ENCODE measurements around the gene UGT2B7. TPM values are rescaled to one million over a fixed set of nuclear protein-coding genes. Genes with fewer than 3 reads are reported as not detected.

UGT2B7 gene
- total RNA-seq, 2 experiments from 2014 or later, result not detected

GRCh38 chr4:69060651-69061308 lies 35.5 kb upstream of the UGT2B7 start:
- DNase-seq (no peak), ATAC-seq (no peak)
- Mint-ChIP-seq H3K27me3 (ENCODE audit: low read depth) (no peaks in the 10 kb centered on the region), H3K36me3 (ENCODE audit: low read depth) (no peaks in the 10 kb centered on the region), H3K4me3 (no peak overlapping the region), H3K9me3 (ENCODE audit: insufficient read depth) (no peaks in the 10 kb centered on the region), H3K27ac (no peak overlapping the region), H3K4me1 (ENCODE audit: low read depth) (no peaks in the 10 kb centered on the region)
- CTCF ChIA-PET, result no interaction called here
- POLR2A ChIA-PET, result no interaction called here

DNA sequence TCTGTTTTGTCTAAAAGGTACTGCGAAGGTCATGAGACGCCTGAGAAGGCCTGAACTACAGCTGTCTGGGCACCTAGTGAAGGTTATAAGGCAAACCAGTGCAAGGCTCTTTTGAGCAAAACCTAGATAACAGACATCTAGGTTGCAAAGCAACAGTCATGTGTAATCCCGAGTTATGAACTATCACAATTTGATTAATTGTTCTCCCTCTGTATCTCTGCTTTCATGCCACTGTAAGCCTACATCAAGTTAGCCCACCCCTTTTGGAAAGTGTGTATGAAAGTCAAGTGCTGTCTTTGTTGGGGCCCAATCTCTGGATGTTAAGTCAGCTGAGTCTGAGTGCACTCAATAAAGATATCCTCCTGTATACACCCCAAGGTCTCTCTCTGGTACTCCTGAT lies 31.9 kb upstream of the UGT2B7 start:
- POLR2A ChIA-PET, result no interaction called here
- no peaks in the 10 kb centered on the region for H3K27me3 Mint-ChIP-seq (ENCODE audit: low read depth)
- no peak for ATAC-seq
- CTCF ChIA-PET, result no interaction called here
- no peak overlapping the region for H3K27ac Mint-ChIP-seq
- no peak for DNase-seq
- H3K4me3 Mint-ChIP-seq, result no peak overlapping the region
- H3K9me3 Mint-ChIP-seq (ENCODE audit: insufficient read depth), result no peaks in the 10 kb centered on the region
- no peaks in the 10 kb centered on the region for H3K4me1 Mint-ChIP-seq (ENCODE audit: low read depth)
- no peaks in the 10 kb centered on the region for H3K36me3 Mint-ChIP-seq (ENCODE audit: low read depth)

GRCh38 chr4:69066945-69067344 lies 29.3 kb upstream of the UGT2B7 start:
- H3K9me3 Mint-ChIP-seq (ENCODE audit: insufficient read depth), result no peaks in the 10 kb centered on the region
- H3K27me3 Mint-ChIP-seq (ENCODE audit: low read depth), result no peaks in the 10 kb centered on the region
- ChIA-PET CTCF (no interaction called here), POLR2A (no interaction called here)
- H3K4me1 Mint-ChIP-seq (ENCODE audit: low read depth), result no peaks in the 10 kb centered on the region
- H3K27ac Mint-ChIP-seq, result no peak overlapping the region
- H3K4me3 Mint-ChIP-seq, result no peak overlapping the region
- DNase-seq (no peak), ATAC-seq (no peak)
- no peaks in the 10 kb centered on the region for H3K36me3 Mint-ChIP-seq (ENCODE audit: low read depth)

DNA sequence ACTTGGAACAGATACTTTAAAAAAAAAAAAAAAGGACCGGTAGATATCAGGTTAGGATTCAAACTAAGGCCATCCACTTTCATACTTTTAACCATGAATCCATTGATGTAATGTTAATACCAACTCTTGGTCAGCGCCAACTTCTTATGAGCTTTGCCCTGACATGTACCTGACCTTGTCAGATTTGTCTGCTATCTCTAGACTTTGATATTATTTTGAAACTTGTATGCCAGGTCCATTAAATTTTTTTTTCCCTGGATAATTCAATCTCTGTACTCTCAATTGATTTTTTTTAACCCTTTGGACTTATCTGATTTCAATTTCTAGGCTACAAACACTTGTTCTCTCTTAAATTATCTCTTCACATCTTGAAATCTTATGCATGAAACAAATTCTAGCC lies 27.2 kb upstream of the UGT2B7 start:
- H3K27me3 Mint-ChIP-seq (ENCODE audit: low read depth), result no peaks in the 10 kb centered on the region
- H3K4me1 Mint-ChIP-seq (ENCODE audit: low read depth), result no peaks in the 10 kb centered on the region
- no peak for DNase-seq
- H3K9me3 Mint-ChIP-seq (ENCODE audit: insufficient read depth), result no peaks in the 10 kb centered on the region
- no peak overlapping the region for H3K4me3 Mint-ChIP-seq
- H3K36me3 Mint-ChIP-seq (ENCODE audit: low read depth), result no peaks in the 10 kb centered on the region
- ATAC-seq, result no peak
- CTCF ChIA-PET, result no interaction called here
- POLR2A ChIA-PET, result no interaction called here
- H3K27ac Mint-ChIP-seq, result no peak overlapping the region

- H3K27me3 Mint-ChIP-seq (ENCODE audit: low read depth), result no peaks in the 10 kb centered on the region
- no peak for DNase-seq
- ATAC-seq, result no peak
- POLR2A ChIA-PET, result no interaction called here
- H3K4me3 Mint-ChIP-seq, result no peak overlapping the region
- H3K4me1 Mint-ChIP-seq (ENCODE audit: low read depth), result no peaks in the 10 kb centered on the region
- no peaks in the 10 kb centered on the region for H3K36me3 Mint-ChIP-seq (ENCODE audit: low read depth)
- H3K9me3 Mint-ChIP-seq (ENCODE audit: insufficient read depth), result no peaks in the 10 kb centered on the region
- CTCF ChIA-PET, result no interaction called here
- no peak overlapping the region for H3K27ac Mint-ChIP-seq
These were observed 25.7 kb upstream of the UGT2B7 start for GRCh38 chr4:69070590-69070989.

DNA sequence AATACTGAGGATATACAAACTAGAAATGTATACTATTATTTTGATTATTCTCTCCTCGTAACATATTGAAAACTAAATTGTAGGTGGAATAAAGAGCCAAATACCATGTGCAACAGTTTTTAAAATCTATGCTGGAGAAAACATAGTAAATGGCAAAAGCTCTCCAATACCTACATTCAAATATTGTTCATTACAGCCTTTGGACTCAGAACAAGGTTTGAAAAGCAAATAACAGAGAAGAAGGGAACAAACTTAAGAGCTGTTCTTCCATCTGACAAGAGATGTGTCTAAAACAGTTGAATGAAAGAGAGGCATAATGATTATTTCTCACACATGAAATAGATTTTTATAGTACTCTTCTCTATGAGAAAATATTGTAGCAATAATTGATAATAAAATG lies 25.0 kb upstream of the UGT2B7 start:
- no peaks in the 10 kb centered on the region for H3K27me3 Mint-ChIP-seq (ENCODE audit: low read depth)
- no peaks in the 10 kb centered on the region for H3K4me1 Mint-ChIP-seq (ENCODE audit: low read depth)
- no peak overlapping the region for H3K27ac Mint-ChIP-seq
- CTCF ChIA-PET, result no interaction called here
- no peak for ATAC-seq
- H3K9me3 Mint-ChIP-seq (ENCODE audit: insufficient read depth), result no peaks in the 10 kb centered on the region
- DNase-seq, result no peak
- H3K4me3 Mint-ChIP-seq, result no peak overlapping the region
- POLR2A ChIA-PET, result no interaction called here
- H3K36me3 Mint-ChIP-seq (ENCODE audit: low read depth), result no peaks in the 10 kb centered on the region

DNA sequence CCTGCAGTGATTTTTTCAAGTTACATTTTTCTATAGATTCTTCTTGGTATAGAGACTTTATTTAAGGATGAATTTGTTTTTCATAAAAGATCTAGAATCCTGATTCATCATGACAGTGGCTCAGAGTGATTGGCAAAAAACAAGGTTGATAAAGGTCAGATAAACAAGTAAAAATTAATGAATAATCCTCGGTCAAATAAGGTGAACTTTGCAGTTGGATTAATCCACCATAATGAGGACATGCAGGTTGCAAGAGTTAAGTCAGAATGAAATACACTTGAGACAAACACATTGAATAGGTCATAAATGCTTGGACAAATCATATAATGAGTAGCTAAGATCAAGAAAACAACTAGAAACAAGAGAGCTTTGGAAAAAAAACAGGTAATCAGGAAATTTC lies 22.9 kb upstream of the UGT2B7 start:
- ATAC-seq, result no peak
- POLR2A ChIA-PET, result interaction anchor here (0.6 kb wide), 1 partner anchor 18 kb away, joined by 4 read pairs; no protein-coding TSS in a partner anchor
- no peak for DNase-seq
- Mint-ChIP-seq H3K36me3 (ENCODE audit: low read depth) (no peaks in the 10 kb centered on the region), H3K27ac (no peak overlapping the region), H3K27me3 (ENCODE audit: low read depth) (no peaks in the 10 kb centered on the region), H3K9me3 (ENCODE audit: insufficient read depth) (no peaks in the 10 kb centered on the region), H3K4me3 (no peak overlapping the region), H3K4me1 (ENCODE audit: low read depth) (no peaks in the 10 kb centered on the region)
- CTCF ChIA-PET, result no interaction called here

DNA sequence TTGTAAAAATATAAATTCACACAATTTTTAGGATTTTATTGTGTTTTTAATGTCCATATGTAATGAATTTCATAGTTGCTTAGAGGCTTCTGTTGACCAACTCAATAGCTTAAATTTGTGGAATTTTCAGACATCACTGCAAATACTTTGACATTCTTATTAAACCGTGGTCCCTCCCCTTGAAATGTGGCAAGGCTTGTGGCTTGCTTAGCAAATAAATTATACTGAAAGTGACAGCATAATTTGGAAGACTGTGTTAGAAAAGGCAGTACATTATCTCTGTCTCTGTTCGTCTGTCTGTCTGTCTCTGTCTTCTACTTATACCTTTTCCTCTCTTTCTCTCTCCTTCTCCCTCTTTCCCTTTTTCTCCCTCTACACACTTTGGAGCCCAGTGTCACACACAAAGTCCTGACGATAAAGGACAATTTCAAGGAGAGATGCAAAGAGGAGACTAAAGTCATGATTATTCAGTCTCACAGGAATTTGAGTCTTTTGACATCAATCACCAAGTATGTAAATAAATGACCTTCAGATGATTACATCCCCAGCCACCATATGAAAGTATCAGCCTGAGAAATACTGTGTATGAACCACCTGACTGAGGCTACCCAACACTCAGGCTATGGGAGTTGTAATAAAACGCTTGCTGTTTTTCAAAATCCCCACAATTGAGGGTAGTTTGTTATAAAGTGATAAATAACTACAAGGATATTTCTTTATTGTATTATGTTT lies 21.0 kb upstream of the UGT2B7 start:
- DNase-seq (no peak), ATAC-seq (no peak)
- ChIA-PET POLR2A (no interaction called here), CTCF (no interaction called here)
- H3K27ac Mint-ChIP-seq, result no peak overlapping the region
- no peaks in the 10 kb centered on the region for H3K36me3 Mint-ChIP-seq (ENCODE audit: low read depth)
- no peaks in the 10 kb centered on the region for H3K9me3 Mint-ChIP-seq (ENCODE audit: insufficient read depth)
- H3K4me1 Mint-ChIP-seq (ENCODE audit: low read depth), result no peaks in the 10 kb centered on the region
- H3K27me3 Mint-ChIP-seq (ENCODE audit: low read depth), result no peaks in the 10 kb centered on the region
- no peak overlapping the region for H3K4me3 Mint-ChIP-seq

DNA sequence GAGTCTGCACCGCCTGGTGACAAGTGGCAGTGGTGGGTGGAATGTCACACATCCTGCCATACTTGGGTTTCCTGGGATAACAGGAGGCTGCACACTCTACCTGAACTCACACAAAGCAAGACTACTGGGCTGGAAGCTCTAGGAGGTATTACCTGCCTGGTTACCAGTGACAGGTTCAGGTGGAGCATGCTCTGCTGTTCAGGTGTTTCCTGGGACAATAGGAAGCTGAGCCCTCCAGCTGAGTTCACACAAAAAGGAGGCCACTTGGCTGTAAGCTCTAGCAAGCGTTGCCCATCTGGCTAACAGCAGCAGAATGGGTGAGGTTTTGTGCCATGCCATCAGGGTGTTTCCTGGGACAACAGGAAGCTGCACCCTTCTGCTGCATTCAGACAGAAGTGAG lies 17.4 kb upstream of the UGT2B7 start:
- Mint-ChIP-seq H3K4me1 (ENCODE audit: low read depth) (no peaks in the 10 kb centered on the region), H3K36me3 (ENCODE audit: low read depth) (no peaks in the 10 kb centered on the region), H3K27me3 (ENCODE audit: low read depth) (no peaks in the 10 kb centered on the region), H3K9me3 (ENCODE audit: insufficient read depth) (no peaks in the 10 kb centered on the region), H3K27ac (no peak overlapping the region), H3K4me3 (no peak overlapping the region)
- ChIA-PET POLR2A (no interaction called here), CTCF (no interaction called here)
- no peak for ATAC-seq
- DNase-seq, result no peak

- POLR2A ChIA-PET, result no interaction called here
- Mint-ChIP-seq H3K4me1 (ENCODE audit: low read depth) (no peaks in the 10 kb centered on the region), H3K4me3 (no peak overlapping the region), H3K36me3 (ENCODE audit: low read depth) (no peaks in the 10 kb centered on the region), H3K9me3 (ENCODE audit: insufficient read depth) (peaks cover 6% of the 10 kb centered on the region), H3K27me3 (ENCODE audit: low read depth) (no peaks in the 10 kb centered on the region), H3K27ac (no peak overlapping the region)
- ATAC-seq (no peak), DNase-seq (no peak)
- CTCF ChIA-PET, result no interaction called here
These were observed 7.8 kb upstream of the UGT2B7 start for GRCh38 chr4:69088473-69088872.

GRCh38 chr4:69089388-69089787 lies 6.9 kb upstream of the UGT2B7 start:
- Mint-ChIP-seq H3K4me1 (ENCODE audit: low read depth) (no peaks in the 10 kb centered on the region), H3K4me3 (no peak overlapping the region), H3K27ac (no peak overlapping the region), H3K36me3 (ENCODE audit: low read depth) (no peaks in the 10 kb centered on the region), H3K27me3 (ENCODE audit: low read depth) (no peaks in the 10 kb centered on the region), H3K9me3 (ENCODE audit: insufficient read depth) (peaks cover 6% of the 10 kb centered on the region)
- no peak for DNase-seq
- POLR2A ChIA-PET, result no interaction called here
- CTCF ChIA-PET, result no interaction called here
- ATAC-seq, result no peak

GRCh38 chr4:69092190-69092589 lies 4.1 kb upstream of the UGT2B7 start:
- no peak overlapping the region for H3K4me3 Mint-ChIP-seq
- DNase-seq (no peak), ATAC-seq (no peak)
- no peaks in the 10 kb centered on the region for H3K27me3 Mint-ChIP-seq (ENCODE audit: low read depth)
- H3K4me1 Mint-ChIP-seq (ENCODE audit: low read depth), result no peaks in the 10 kb centered on the region
- no peak overlapping the region for H3K27ac Mint-ChIP-seq
- H3K9me3 Mint-ChIP-seq (ENCODE audit: insufficient read depth), result peaks cover 6% of the 10 kb centered on the region
- ChIA-PET POLR2A (no interaction called here), CTCF (no interaction called here)
- H3K36me3 Mint-ChIP-seq (ENCODE audit: low read depth), result no peaks in the 10 kb centered on the region

DNA sequence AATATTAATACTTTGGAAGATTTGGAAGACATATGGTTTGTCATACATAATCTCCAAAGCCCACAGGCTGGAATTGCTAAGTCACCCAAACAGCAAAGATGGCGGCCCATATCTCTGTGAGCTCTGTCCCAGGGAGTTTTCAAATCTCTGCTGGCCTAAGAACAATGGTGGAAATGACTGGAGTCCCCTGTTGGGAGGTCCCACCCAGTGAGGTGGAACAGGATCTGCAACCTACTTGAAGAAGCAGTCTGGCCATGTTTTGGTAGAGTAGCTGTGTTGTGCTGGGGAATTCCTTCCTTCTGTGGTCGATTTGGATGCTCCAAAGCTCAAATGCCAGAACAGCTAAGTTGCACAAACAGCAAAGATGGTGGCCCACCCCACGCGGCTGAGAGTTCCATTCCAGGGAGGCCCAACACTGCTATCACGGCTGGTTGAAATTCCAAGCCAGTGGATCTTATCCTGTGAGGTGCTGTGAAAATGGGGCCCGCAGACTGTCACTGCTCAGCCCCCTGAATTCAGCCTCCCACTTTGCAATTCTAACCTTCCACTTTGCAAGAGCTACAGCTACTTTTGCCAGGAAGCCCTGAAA lies 3.2 kb upstream of the UGT2B7 start:
- CTCF ChIA-PET, result no interaction called here
- peaks cover 6% of the 10 kb centered on the region for H3K9me3 Mint-ChIP-seq (ENCODE audit: insufficient read depth)
- no peaks in the 10 kb centered on the region for H3K36me3 Mint-ChIP-seq (ENCODE audit: low read depth)
- H3K4me3 Mint-ChIP-seq, result no peak overlapping the region
- POLR2A ChIA-PET, result no interaction called here
- H3K27me3 Mint-ChIP-seq (ENCODE audit: low read depth), result no peaks in the 10 kb centered on the region
- ATAC-seq (no peak), DNase-seq (no peak)
- no peaks in the 10 kb centered on the region for H3K4me1 Mint-ChIP-seq (ENCODE audit: low read depth)
- H3K27ac Mint-ChIP-seq, result no peak overlapping the region

All from activated CD8-positive, alpha-beta T cell treated with anti-CD3 and anti-CD28 coated beads, Interleukin-2, amount 10 ng/mL, durations not matched to agents 7 days and 5 days (primary cell).